CD4-positive, alpha-beta T cell (primary cell): ENCODE results near the gene ADAM11. TPM values are rescaled to one million over a fixed set of nuclear protein-coding genes. Genes with fewer than 3 reads are reported as not detected.

Source experiments
- ATAC-seq: fragments of 200-7000 bp; cut with Tn5 transposase; one replicate; pipeline ENCODE4 v1.10.0; 2022; ENCODE audit warnings: mild to moderate bottlenecking; ENCODE audit not compliant: poor library complexity
- CTCF ChIA-PET: fragments of 350-600 bp; sonication (Branson Sonifier 250); formaldehyde crosslinking; loops from one replicate; lab custom pipeline; 2021; ENCODE audit warnings: antibody characterized with exemption, inconsistent platforms; lab: Charles Lee
- POLR2A ChIA-PET: fragments of 350-600 bp; sonication (Branson Sonifier 250); formaldehyde crosslinking; loops from one replicate; lab custom pipeline; 2021; ENCODE audit warnings: antibody characterized with exemption, inconsistent platforms; lab: Charles Lee
- DNase-seq, 14 experiments: peaks; one replicate each; pipeline ENCODE4 v3.0.0-alpha.2; 2013 to 2020; ENCODE audit warnings: mixed read lengths in 2 of 14
- H3K27ac ChIP-seq, 2 donors: one replicate each; pipeline versions ENCODE4 v1.5.1 to v1.7.0; 2013; ENCODE audit warnings: low read length in 2 of 2, low read depth in 1 of 2, mild to moderate bottlenecking in 1 of 2
- H3K27me3 ChIP-seq, 2 experiments: 1 replicate in 1 of 2; 2 replicates in 1 of 2; pipeline versions ENCODE4 v1.6.1 to v1.7.0; 2013; ENCODE audit warnings: low read length in 2 of 2, control low read depth in 1 of 2, mild to moderate bottlenecking in 1 of 2, moderate library complexity in 1 of 2; ENCODE audit not compliant: insufficient read depth in 2 of 2, control insufficient read depth in 1 of 2
- H3K36me3 ChIP-seq: one replicate; pipeline ENCODE4 v1.6.1; 2013; ENCODE audit warnings: low read length, control low read depth; ENCODE audit not compliant: insufficient read depth
- H3K4me1 ChIP-seq: one replicate; pipeline ENCODE4 v1.6.1; 2013; ENCODE audit warnings: low read length, control low read depth; ENCODE audit not compliant: insufficient read depth
- H3K4me3 ChIP-seq: one replicate; pipeline ENCODE4 v1.5.1; 2013; ENCODE audit warnings: mild to moderate bottlenecking, low read length, moderate library complexity
- H3K9me3 ChIP-seq, 2 experiments: 1 replicate in 1 of 2; 2 replicates in 1 of 2; pipeline versions ENCODE4 v1.6.1 to v1.7.0; 2013; ENCODE audit warnings: low read length in 2 of 2, mild to moderate bottlenecking in 2 of 2, control low read depth in 1 of 2, moderate library complexity in 1 of 2; ENCODE audit not compliant: control insufficient read depth in 1 of 2, insufficient read depth in 1 of 2
- H3K27ac Mint-ChIP-seq: one replicate; pipeline ENCODE4 v1.8.0; 2020; ENCODE audit warnings: mixed read lengths
- H3K27me3 Mint-ChIP-seq: one replicate; pipeline ENCODE4 v1.8.0; 2021; ENCODE audit warnings: mixed read lengths
- H3K36me3 Mint-ChIP-seq: one replicate; pipeline ENCODE4 v1.8.0; 2021; ENCODE audit warnings: low read depth, mixed read lengths
- H3K4me1 Mint-ChIP-seq: one replicate; pipeline ENCODE4 v1.8.0; 2021; ENCODE audit warnings: low read depth, mixed read lengths
- H3K4me3 Mint-ChIP-seq: one replicate; pipeline ENCODE4 v1.8.0; 2020; ENCODE audit warnings: mild to moderate bottlenecking, mixed read lengths
- H3K9me3 Mint-ChIP-seq: one replicate; pipeline ENCODE4 v1.8.0; 2020; ENCODE audit warnings: mixed read lengths
- CTCF ChIP-seq: fragments of 200-600 bp; IDR thresholded peaks from one replicate; pipeline ENCODE4 v1.8.0; 2022; ENCODE audit warnings: antibody characterized with exemption, mild to moderate bottlenecking
- intact Hi-C, 2 experiments: fragments of 100-400 bp; cut with DNase I in 1 of 2; cut with micrococcal nuclease in 1 of 2; formaldehyde crosslinking; loops; one replicate each; pipeline versions ENCODE4 v1.15.1 to v1.9.0; 2023 to 2025; cut with DNase I, micrococcal nuclease
- total RNA-seq, 174 experiments: library from RNA in 2 of 174; stranded (reverse) in 2 of 174; gene quantifications; one replicate each; pipeline ENCODE4 v1.2.3 and lab custom pipeline; 2021 to 2026

Gene ADAM11
- total RNA-seq, 2 experiments from 2014 or later = 0.16 to 0.47 TPM

GRCh38 chr17:44769647-44770084 is 10.9 kb downstream of the ADAM11 start:
- H3K9me3 ChIP-seq = no peaks in the 10 kb centered on the region
- no peaks in the 10 kb centered on the region for H3K36me3 ChIP-seq
- H3K4me3 Mint-ChIP-seq = no peak overlapping the region
- DNase-seq = no peak
- intact Hi-C loops = loop anchor here in 1 of 2 experiments (2.0 kb wide), 1 partner anchor 331 kb away; no protein-coding TSS in a partner anchor
- peaks cover 3% of the 10 kb centered on the region for H3K4me1 ChIP-seq
- ChIA-PET CTCF (no interaction called here), POLR2A (no interaction called here)
- no peak overlapping the region for H3K27ac ChIP-seq
- ATAC-seq = no peak
- H3K27me3 ChIP-seq = peaks cover 8 to 10% of the 10 kb centered on the region in 2 experiments
- no peak overlapping the region for H3K4me3 ChIP-seq
- H3K36me3 Mint-ChIP-seq = no peaks in the 10 kb centered on the region
- peaks cover 22% of the 10 kb centered on the region for H3K27me3 Mint-ChIP-seq
- H3K4me1 Mint-ChIP-seq = no peaks in the 10 kb centered on the region
- no peaks in the 10 kb centered on the region for H3K9me3 Mint-ChIP-seq
- H3K27ac Mint-ChIP-seq = no peak overlapping the region
- no peak for TF ChIP-seq CTCF

- ATAC-seq (no peak), DNase-seq (no peak)
- peaks cover under 1% of the 10 kb centered on the region for H3K4me1 Mint-ChIP-seq
- intact Hi-C loops = loop anchor here in 1 of 2 experiments (2.0 kb wide), 1 partner anchor 330 kb away; no protein-coding TSS in a partner anchor
- Histone ChIP-seq H3K27ac (no peak overlapping the region), H3K4me3 (no peak overlapping the region), H3K4me1 (peaks cover 10% of the 10 kb centered on the region), H3K36me3 (no peaks in the 10 kb centered on the region), H3K27me3 (peaks cover 8 to 10% of the 10 kb centered on the region in 2 experiments), H3K9me3 (no peaks in the 10 kb centered on the region)
- TF ChIP-seq CTCF = no peak
- H3K36me3 Mint-ChIP-seq = no peaks in the 10 kb centered on the region
- H3K4me3 Mint-ChIP-seq = no peak overlapping the region
- no peak overlapping the region for H3K27ac Mint-ChIP-seq
- no peaks in the 10 kb centered on the region for H3K9me3 Mint-ChIP-seq
- ChIA-PET POLR2A (no interaction called here), CTCF (no interaction called here)
- H3K27me3 Mint-ChIP-seq = peaks cover 23% of the 10 kb centered on the region
Observed at GRCh38 chr17:44770166-44770925, 11.6 kb downstream of the ADAM11 start.

GRCh38 chr17:44772308-44773045 is 13.7 kb downstream of the ADAM11 start:
- no peak for ATAC-seq

More at GRCh38 chr17:44772308-44773045, 13.7 kb downstream of the ADAM11 start:
- H3K27me3 Mint-ChIP-seq = peaks cover 19% of the 10 kb centered on the region
- ChIA-PET CTCF (interaction anchor here (1.3 kb wide), 1 partner anchor 250 kb away, joined by 3 read pairs; no protein-coding TSS in a partner anchor), POLR2A (no interaction called here)
- H3K4me3 Mint-ChIP-seq = no peak overlapping the region
- no peaks in the 10 kb centered on the region for H3K36me3 ChIP-seq
- DNase-seq = peak in 1 of 14 experiments; percentile 25
- intact Hi-C loops = no loop called here
- no peak overlapping the region for H3K4me3 ChIP-seq
- no peaks in the 10 kb centered on the region for H3K36me3 Mint-ChIP-seq
- TF ChIP-seq CTCF = no peak
- H3K9me3 Mint-ChIP-seq = no peaks in the 10 kb centered on the region
- no peaks in the 10 kb centered on the region for H3K9me3 ChIP-seq
- no peak overlapping the region for H3K27ac Mint-ChIP-seq
- H3K4me1 Mint-ChIP-seq = peaks cover 12% of the 10 kb centered on the region
- H3K27me3 ChIP-seq = peaks cover 8% of the 10 kb centered on the region in 2 experiments
- H3K4me1 ChIP-seq = peaks cover 22% of the 10 kb centered on the region
- H3K27ac ChIP-seq = no peak overlapping the region
